ENCODE results near the gene HTR1D.

GRCh38 chr1:23191199-23191598 lies 26.1 kb downstream of the HTR1D start:
- TF ChIP-seq CTCF (IDR thresholded peaks at IDR 0.05): no peak
- no peak for TF ChIP-seq POLR2AphosphoS5 (IDR thresholded peaks at IDR 0.05; ENCODE audit: insufficient read depth in 1 of 2, low read depth in 1 of 2)
- no peak for TF ChIP-seq POLR2A (IDR thresholded peaks at IDR 0.05)
